C4-2B (cell line): Measurements from ENCODE around the gene ACP1.

Experiments used
- CTCF ChIP-seq: fragments of 450-650 bp; conservative IDR thresholded peaks from 2 replicates; pipeline ENCODE4 v1.5.1; 2017; ENCODE audit warnings: mild to moderate bottlenecking
- ZFX ChIP-seq: fragments of 450-650 bp; IDR thresholded peaks from 2 replicates; pipeline ENCODE4 v1.6.1; 2017

- no peak for TF ChIP-seq CTCF
- no peak for TF ChIP-seq ZFX
These were observed 16.0 kb upstream of the ACP1 start for GRCh38 chr2:248724-249123.
